T-helper 9 cell (primary cell): Measurements from ENCODE around the gene TMEM11.

Experiments used
- DNase-seq: peaks from one replicate; pipeline ENCODE4 v3.0.0-alpha.2; 2020

Gene TMEM11

DNA sequence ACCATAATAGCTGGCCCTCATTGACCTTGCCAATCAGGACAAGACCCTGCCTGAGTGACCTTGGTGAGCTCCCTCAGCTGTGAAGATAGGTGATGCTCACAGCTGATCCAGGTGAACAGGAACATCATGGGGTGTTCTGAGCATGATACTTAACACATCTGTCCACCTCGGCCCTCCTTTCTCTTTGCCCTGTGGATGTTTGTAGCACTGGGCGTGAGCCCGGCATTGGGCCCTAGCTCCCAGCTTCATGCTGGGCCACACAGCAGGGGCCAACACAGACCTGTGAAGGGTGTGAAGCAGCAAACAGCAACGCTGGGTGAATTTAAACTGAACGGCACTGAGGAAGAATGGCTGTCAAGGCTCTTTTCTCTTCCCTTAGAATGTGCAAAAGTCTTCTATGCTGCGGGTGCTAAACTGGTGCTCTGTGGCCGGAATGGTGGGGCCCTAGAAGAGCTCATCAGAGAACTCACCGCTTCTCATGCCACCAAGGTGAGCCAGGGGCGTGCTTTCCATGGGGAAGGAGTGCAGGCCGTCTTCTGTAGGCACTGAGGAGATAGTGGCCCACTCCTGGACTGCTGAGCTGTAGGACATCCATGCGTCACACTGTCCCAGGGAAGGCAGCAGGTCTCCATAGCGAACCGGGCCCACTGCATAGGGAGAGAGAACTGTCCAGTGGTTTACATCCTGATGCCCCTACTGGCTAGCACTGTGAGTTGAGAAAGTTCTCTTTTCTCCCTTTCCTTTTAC, 35.9 kb downstream of the TMEM11 start:
- no peak for DNase-seq

DNA sequence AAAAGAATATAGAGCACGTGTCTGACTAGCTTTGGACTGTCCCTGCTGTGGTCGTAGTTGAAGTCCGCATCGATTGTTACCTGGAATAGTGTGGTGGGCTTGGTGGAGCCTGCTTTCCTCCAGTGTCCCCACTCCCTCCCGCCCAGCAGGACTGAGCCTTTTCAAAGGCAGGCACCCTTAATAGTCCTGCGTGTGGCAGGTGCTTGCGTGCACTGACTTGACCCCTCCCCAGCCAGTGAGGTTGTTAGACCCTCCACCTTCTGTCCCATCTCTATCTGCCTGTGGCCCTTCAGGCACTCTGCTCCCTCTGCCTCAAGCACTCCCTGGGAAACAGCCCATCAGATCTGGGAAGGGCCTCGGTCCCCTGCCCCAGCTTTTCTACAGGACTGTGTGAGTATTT, 36.6 kb downstream of the TMEM11 start:
- no peak for DNase-seq

DNA sequence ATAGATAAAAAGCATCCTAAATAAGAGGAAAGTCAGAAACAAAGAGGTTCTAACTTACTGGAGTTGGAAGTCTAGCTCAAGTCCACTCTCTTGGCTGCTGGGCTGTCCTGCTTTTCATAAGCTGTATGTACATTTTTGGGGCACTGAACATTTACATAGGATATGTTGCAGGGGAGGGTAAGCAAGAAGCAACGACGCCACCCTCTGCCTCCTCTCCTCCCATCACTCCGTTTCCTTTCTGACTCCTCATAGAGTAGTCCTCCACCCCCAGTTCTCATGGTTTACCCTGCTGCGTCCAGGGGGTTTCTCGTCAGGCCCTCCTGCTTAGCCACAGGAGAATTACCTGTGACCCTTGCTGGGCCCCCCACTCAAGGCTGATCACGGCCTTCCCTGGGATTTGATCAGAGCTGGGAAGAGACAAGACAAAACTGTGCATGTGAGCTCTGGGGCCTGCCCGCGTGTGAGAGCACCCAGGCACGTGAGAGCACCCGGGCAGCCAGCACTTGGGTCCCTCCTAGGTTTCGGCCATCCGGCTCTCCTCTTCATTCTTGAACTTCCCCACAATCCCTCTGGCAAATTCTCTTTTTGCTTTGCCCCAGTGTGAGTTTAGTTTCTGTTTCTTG, 37.1 kb downstream of the TMEM11 start:
- DNase-seq, result no peak

DNA sequence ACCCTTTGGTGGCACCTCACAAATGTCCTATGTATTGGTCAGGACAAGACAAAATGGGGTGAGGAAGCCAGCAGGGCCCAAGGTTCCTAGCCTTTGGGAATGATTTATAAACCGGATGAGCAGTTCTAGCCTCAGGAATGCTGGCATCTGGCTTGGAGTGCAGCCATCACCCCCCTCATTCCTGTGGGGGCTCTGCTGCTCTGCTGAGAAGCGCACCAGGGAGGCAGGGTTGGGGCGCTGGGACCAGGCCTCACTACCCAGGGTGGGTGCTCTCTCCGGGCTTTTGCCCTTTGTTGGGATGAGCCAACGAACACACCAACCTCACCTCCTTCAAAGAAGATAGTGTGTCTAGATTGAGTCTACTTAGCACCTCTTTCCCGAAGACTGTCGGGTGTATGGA, 39.2 kb downstream of the TMEM11 start:
- no peak for DNase-seq

DNA sequence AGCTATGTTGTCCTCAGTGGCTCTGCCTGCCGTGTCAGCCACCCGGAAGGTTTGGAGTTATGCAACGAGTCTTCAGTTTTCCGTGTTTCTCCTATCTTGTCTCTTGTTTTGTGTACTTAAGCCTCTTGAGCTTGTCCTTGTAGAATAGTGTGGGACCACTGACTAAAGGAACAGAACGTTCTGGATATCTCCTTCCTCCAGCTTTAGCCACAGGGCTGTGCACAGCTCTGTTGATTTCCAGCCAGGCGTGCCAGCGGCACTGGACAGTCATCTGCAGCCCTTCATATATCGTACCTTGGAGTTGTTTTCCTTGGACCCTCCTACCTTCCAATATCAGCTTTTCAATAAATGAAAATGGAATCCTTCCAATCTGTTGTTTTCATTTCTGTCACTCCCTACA, 39.8 kb downstream of the TMEM11 start:
- DNase-seq, result no peak

DNA sequence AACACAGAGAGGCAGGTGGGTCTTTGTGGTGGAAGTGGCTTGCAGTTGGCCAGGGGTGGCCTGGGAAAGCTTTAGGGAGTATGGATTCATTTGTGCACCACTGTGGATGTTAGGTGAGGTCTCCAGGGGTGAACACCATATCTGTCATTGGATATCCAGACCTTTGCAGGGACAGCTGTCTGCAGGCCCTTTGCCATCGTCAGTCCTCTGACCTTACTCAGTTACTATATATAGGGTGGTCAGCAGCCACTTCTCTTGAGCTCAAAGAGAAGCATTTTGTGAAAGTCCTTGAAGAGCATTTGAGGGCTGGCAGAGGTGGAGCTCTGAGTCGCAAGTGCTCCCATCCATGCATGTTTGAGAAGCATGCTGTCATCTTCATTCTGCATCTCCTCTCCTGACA, 40.4 kb downstream of the TMEM11 start:
- DNase-seq, result no peak

DNA sequence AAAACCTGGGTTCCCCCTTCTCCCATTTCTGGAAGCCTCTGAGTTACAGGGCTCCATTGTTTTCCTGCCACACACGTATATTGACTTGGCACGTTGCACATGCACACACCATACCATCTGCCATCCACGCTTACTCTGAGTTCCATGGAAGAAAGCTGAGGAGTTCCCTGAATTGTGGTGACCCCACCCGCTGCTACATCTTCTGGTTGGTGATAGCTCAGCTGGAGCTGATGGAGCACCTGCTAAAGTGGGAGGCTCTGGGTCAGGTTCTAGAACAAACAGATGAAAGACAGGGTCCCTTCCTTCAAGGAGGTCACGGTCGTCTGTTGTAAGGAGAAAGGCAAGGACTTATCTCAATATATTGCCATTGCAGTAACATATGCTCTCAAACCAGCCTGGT, 41.1 kb downstream of the TMEM11 start:
- DNase-seq, result no peak

DNA sequence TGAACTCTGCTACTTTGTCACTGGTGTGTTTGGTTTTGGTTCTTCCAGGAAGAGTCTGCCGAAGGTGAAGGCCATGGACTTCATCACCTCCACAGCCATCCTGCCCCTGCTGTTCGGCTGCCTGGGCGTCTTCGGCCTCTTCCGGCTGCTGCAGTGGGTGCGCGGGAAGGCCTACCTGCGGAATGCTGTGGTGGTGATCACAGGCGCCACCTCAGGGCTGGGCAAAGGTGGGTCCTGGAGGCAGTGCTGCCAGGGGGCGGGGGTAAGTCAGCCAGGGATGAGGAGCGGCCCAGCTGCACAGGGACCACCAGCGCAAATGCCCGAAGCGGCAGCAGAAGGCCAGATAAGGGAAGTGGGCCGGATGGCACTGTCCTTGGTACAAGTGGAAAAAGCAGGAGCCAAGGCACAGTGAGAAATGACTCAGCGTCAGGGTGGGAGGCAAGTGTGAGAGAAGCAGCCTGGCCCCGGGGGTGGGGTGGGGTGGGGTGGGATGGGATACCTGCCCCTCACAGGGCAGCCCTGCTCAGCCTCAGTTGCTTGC, 41.9 kb downstream of the TMEM11 start:
- DNase-seq, result no peak

DNA sequence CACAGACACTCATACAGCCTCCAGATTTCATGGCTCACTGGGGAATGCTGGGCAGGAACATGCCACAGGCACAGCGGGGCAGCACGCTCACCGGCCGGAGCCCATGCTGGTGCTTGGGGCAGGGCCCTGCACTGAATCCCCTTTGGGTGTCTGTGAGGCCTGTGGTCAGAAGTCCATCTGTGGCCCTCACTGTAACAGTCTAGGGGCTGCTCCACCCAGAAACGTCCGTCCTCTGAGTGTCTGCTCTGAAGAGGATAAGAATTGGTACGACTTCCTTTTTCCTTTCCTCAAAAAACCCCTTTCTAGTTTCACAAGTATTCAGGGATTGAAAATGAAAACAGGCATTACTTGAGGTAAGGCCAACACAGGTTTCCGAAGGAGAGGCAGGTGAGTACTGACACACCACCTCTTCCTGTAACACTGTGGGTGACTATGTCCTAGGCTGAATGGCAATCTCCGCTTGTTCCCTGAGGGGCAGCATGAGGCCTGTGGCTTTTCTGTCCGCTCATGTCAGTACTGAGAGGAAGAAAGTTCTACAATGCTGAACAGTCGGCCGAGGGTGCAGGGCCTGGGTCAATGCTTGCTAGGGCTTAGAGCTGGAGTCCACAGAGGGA, 42.5 kb downstream of the TMEM11 start:
- no peak for DNase-seq

DNA sequence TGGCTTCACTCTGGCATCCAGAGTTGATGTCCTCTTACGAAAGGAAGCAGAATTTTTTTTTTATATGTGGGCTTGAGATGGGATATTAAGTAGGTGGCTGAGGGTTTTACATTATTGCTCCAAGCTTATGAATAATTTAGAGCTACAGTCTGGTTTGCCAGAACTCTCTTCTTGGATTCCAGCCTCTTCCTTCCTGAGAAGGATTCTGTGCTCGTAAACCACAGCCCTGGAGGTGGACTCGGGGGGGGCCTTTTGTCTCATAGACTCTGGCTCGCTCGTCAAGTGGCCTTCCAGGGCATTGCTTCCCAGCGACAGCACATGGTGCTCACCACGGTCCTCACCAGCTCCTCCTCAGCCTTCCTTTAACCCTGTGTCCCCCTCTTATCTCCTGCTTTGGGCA, 43.2 kb downstream of the TMEM11 start:
- no peak for DNase-seq

DNA sequence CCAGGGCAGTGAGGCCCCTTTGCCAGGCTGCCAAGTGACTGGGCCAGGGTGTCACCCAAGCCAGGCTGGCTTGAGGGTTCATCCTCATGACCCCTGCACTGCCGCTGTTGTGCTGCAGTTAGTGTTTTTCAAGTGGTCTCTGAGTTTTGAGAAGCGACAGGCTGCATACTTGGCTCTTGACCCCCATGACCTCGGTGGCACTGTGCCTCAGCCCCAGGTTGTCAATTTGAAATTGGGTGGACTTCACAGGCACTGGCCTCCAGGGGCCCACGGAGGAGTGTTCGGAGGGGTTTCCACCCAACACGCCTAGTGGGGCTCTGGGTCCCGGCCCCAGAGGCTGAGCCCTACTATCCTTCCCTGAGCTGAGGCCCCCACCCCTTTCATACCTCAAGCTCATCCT, 44.5 kb downstream of the TMEM11 start:
- no peak for DNase-seq

DNA sequence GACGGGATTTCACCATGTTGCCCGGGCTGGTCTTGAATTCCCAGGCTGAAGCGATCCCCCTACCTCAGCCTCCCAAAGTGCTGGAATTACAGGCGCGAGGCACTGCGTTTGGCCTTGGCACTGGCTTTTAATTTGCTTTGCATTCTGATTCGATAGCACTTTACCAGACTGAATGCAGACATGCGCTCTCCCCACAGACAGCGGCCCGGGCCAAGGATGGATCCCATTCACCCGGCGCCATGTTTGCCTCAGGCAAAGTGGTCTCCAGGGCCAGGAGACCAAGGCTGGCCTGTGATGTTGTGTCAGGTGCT, 45.5 kb downstream of the TMEM11 start:
- no peak for DNase-seq

DNA sequence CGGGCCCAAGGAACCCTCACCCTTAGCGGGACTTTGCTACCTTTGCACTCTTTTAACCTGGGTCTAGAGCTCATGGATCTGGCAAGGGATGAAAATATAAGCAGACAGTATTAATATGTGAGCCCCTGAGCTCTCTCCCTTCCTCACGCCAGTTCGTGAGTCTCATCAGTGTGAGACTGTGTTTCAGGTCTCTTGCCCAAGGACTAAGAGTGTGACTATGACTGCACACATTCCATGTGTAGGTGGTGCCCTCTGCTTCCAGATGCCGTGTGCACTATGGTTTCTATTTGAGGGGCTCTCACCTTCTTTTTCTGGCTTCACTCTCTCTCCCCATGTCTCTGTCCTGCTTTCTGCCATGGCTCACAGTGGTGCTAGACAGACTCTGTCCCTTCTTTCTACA, 46.7 kb downstream of the TMEM11 start:
- no peak for DNase-seq

DNA sequence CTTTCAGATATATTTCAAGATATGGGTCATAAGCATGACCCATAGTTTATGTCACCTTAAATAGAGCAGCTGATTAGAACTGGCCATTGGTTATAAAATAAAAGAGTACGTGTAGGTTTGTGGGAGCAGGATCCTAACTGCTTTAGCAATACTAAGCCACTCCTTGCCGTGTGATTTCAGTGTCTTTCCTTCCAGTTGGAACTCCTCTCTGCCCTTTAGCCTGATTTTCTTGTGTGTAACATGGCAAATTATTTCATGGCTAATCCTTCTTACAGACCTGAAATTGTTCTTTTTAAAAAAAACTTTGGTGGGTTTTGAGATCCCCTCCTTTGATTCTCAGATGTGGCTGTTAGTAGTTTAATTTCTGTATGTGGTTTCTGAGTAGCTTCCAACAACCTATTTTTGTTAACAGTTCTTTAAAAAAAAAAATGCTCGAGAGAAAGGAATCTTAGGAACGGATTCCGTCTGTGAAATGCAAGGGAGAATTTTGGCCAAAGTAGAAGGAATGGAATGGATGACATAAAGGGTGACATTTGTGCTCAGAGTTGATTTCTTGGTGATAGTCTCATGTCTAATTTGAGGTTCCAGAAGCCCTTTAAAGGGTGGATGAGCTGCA, 47.3 kb downstream of the TMEM11 start:
- no peak for DNase-seq

DNA sequence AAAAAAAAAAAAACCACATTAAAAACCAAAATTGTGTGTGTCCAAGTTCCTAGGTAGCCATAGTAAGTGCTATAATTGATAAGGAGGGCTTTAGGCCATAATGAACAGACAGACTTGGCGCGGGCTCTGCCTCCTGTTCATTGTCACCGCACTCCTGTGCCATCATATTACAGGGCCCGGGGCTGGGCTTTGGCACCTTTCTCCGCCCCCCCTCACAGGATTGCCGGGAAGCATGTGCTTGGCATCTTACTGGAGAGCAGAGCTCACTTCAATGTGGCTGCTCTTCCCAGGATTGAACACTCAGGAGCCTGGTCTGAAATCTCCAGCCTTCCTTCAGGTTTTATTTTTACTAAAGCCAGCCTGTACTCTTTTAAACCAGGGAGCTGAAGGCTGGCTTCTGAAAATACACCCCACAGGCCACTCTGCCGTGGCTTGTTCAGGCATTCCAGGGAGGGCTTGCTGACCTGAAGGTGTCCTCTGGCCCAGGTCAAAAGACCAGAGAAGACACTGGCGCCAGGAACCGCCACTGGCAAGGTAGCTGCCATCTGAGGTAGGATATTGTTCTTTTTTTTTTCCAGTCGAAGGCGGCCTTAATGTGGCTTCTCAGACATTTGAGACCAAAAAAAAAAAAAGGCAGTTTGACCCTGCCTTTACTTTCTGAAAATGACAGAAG, 47.9 kb downstream of the TMEM11 start:
- no peak for DNase-seq

DNA sequence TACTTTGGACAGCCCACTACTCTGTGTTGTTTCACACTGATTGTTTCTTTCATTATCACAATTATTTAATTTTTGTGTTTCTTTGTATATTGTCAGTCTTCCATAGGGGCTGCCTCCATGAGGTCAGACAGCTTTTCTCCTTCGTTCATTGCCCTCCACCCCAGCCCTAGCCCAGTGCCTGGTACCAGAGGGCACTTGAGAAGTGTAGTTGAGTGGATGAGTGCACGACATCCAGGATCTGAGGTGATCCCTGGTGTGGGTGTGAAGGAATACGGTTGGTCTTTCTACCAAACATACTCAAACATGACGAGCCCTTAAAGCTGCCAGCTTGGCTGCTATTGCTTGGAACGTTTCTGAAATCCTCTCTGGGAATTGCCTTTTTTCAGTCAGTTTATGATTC, 49.3 kb downstream of the TMEM11 start:
- no peak for DNase-seq

DNA sequence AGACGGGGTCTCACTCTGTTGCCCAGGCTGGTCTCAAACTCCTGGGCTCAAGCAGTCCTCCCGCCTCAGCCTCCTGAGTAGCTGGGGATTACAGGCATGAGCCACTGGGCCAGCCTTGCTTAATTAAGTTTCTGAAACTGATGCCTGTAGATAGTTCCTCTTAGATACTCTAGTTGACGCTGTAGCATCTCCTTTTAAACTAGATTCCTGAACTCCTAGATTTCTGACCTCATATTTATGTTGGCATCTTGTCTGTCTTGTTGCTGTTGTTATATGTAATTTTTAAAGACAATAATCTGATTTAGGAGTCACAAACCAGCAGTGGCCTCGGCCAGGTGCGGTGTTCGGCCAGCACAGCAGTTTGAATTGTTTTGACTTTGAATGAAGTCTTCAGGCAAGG, 49.7 kb downstream of the TMEM11 start:
- DNase-seq, result no peak

DNA sequence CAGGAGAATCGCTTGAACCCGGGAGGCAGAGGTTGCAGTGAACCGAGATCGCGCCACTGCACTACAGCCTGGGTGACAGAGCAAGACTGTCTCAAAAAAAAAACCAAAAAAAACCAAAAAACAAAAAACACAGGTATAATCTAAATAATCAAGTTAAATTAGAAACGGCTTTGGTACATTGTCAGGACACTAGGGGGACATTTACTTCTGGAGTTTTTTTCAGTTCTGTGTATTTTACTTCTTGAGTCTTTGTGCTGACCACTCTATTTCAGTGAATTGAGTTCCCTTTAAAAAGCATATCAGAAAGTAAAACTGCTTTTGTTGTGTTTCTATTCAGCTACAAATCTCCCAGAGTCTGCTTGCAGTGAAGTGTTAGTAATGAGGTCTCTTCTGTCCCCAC, 50.9 kb downstream of the TMEM11 start:
- DNase-seq, result no peak

DNA sequence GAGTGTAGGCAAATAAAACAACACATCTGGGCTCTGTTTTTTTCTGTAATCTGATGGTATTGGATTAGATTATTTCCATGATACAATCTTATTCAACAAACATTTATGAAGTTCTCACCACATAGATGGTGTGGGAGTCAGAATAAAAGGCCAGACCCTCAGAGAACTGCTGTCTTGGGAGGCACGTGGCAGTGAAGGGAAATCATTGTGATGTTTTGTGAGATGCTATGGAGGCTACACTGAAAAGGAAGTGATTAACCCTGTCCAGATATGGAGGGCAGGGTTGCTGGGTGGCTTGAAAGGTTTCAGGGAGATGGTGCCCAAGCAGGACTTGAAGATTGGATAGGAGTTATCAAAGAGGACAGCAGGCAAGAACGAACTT, 51.6 kb downstream of the TMEM11 start:
- DNase-seq, result no peak

DNA sequence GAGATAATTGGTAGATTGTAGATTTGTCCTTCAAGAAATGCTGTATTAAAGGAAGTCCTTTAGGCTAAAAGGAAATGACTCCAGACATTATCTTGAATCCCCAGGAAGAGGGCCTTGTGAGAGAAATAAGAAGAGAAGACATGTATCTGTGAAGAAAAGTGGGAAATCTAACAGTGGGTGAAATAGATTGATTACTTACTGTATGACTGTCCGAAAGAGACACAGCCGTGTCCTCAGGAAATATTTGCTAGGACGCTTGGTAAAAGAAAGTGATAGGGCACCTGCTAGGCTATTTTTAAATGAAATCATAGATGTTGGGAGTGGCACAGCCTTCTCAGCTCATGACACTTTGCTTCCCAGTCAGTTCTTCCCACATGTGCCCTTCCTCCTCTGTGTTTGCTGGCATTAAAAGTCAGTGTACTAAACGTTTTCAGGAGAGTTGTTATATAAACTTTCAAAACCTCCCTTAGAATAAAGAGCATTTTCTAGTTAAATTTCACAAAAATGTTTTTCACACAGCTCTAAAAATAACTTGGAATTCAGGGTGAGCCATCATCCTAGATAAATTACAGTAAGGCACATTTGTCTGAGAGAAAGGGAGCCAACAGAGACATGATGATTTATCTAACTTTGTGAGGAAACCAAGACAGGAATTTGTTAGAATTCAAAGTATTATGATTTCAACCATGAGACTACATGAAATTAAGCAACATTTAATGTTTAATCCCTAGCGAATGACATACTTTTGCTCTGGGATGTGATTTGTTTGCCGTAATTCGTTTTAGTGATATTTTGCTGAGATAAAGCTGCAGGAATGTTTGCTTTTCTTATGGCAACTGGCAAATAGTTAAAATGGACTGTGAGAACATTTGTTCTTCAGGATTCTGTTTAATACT, 52.2 kb downstream of the TMEM11 start:
- DNase-seq, result no peak

DNA sequence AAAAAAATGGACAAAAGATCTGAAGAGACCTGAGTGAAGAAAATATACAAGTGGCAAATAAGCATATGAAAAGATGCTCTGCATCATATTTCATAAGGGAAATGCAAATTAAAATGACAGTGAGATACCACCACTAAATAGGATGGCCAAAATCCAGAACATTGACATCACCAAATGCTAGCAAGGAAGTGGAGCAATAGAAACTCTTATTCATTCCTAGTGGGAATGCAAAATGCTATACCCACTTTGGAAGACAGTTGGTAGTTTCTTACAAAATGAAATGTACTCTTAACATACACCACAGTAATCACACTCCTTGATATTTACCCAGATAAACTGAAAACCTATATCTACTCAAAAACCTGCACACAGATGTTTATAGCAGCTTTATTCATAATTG, 53.6 kb downstream of the TMEM11 start:
- DNase-seq, result no peak
